ENCODE measurements around the gene EPHA1.

The EPHA1 gene

GRCh38 chr7:143388491-143389101 is 20.1 kb downstream of the EPHA1 start:
- TF ChIP-seq CTCF (conservative IDR thresholded peaks at IDR 0.05; ENCODE audit: control insufficient read depth, insufficient read depth, low read depth, low read length) = no peak
- no peak overlapping the region for H3K4me3 ChIP-seq (ENCODE audit: control insufficient read depth, low read depth, low read length)
- no peak for DNase-seq (ENCODE audit: low read depth)

GRCh38 chr7:143388051-143388450 is 20.6 kb downstream of the EPHA1 start:
- DNase-seq (ENCODE audit: low read depth) = no peak
- TF ChIP-seq CTCF (conservative IDR thresholded peaks at IDR 0.05; ENCODE audit: control insufficient read depth, insufficient read depth, low read depth, low read length) = no peak
- no peak overlapping the region for H3K4me3 ChIP-seq (ENCODE audit: control insufficient read depth, low read depth, low read length)

GRCh38 chr7:143387156-143387975 is 21.3 kb downstream of the EPHA1 start:
- DNase-seq (ENCODE audit: low read depth) = no peak
- no peak overlapping the region for H3K4me3 ChIP-seq (ENCODE audit: control insufficient read depth, low read depth, low read length)
- TF ChIP-seq CTCF (conservative IDR thresholded peaks at IDR 0.05; ENCODE audit: control insufficient read depth, insufficient read depth, low read depth, low read length) = peak; percentile 11

- TF ChIP-seq CTCF (conservative IDR thresholded peaks at IDR 0.05; ENCODE audit: control insufficient read depth, insufficient read depth, low read depth, low read length) = no peak
- DNase-seq (ENCODE audit: low read depth) = peak; percentile 63
- H3K4me3 ChIP-seq (ENCODE audit: control insufficient read depth, low read depth, low read length) = peak overlapping the region; percentile 30
Observed at GRCh38 chr7:143385891-143386781, 22.5 kb downstream of the EPHA1 start.

- peak overlapping the region; percentile 93 for H3K4me3 ChIP-seq (ENCODE audit: control insufficient read depth, low read depth, low read length)
- no peak for TF ChIP-seq CTCF (conservative IDR thresholded peaks at IDR 0.05; ENCODE audit: control insufficient read depth, insufficient read depth, low read depth, low read length)
- peak; percentile 76 for DNase-seq (ENCODE audit: low read depth)
Observed at GRCh38 chr7:143384661-143385631, 23.7 kb downstream of the EPHA1 start.

Measured in fibroblast of mammary gland (primary cell).